HepG2 (cell line): ENCODE measurements around the gene DYDC2. TPM values are rescaled to one million over a fixed set of nuclear protein-coding genes. Genes with fewer than 3 reads are reported as not detected.

Experiments used
- POLR2A ChIP-seq, 2 experiments: IDR thresholded peaks; 2 replicates each; pipeline ENCODE4 v1.6.1; 2011; ENCODE audit warnings: low read depth in 2 of 2, low read length in 2 of 2, mild to moderate bottlenecking in 1 of 2, moderate library complexity in 1 of 2; ENCODE audit not compliant: insufficient read depth in 1 of 2
- SNAPC2 ChIP-seq: sonication (generic); formaldehyde crosslinking; IDR thresholded peaks from 2 replicates; pipeline ENCODE4 v1.8.1; 2022; ENCODE audit warnings: mild to moderate bottlenecking, missing genetic modification reagents
- TCF12 ChIP-seq, 2 experiments: fragments of 450-650 bp in 1 of 2; sonication (generic) in 1 of 2; formaldehyde crosslinking in 1 of 2; IDR thresholded peaks; 2 replicates each; pipeline versions ENCODE4 v1.6.1 to v1.8.0; 2017 to 2022; ENCODE audit warnings: antibody characterized with exemption in 1 of 2, mild to moderate bottlenecking in 1 of 2, missing genetic modification reagents in 1 of 2, moderate library complexity in 1 of 2
- ZFP90 ChIP-seq: sonication (generic); formaldehyde crosslinking; IDR thresholded peaks from 2 replicates; pipeline ENCODE4 v1.8.0; 2022; ENCODE audit warnings: missing genetic modification reagents, mild to moderate bottlenecking, inconsistent platforms, borderline replicate concordance
- ZNF572 ChIP-seq: sonication (generic); formaldehyde crosslinking; IDR thresholded peaks from 2 replicates; pipeline ENCODE4 v1.5.1; 2020; ENCODE audit warnings: mild to moderate bottlenecking, missing genetic modification reagents
- ZNF839 ChIP-seq: sonication (generic); formaldehyde crosslinking; IDR thresholded peaks from 2 replicates; pipeline ENCODE4 v1.4.0; 2020; ENCODE audit warnings: missing genetic modification reagents, mild to moderate bottlenecking, borderline replicate concordance
- ZNF879 ChIP-seq: sonication (generic); formaldehyde crosslinking; IDR thresholded peaks from 2 replicates; pipeline ENCODE4 v1.8.1; 2023; ENCODE audit warnings: missing genetic modification reagents
- polyA plus RNA-seq, 8 experiments: library from polyadenylated mRNA; depleted of rRNA in 3 of 8; stranded (reverse) in 7 of 8; unstranded in 1 of 8; fragments of >200 nt; fragmentation: Illumina TruSeq in 4 of 8; extraction: Trizol in 4 of 8; gene quantifications; 2 replicates each; pipeline versions ENCODE4 v1.2.1 to v1.2.3, GENCODE V29; 2011 to 2016; ENCODE audit warnings: low read depth in 4 of 8, missing spikeins in 1 of 8, mixed read lengths in 1 of 8; ENCODE audit not compliant: insufficient read depth in 1 of 8
- total RNA-seq, 5 experiments: library from RNA; depleted of rRNA; stranded (reverse); fragments of >200 nt; fragmentation: Illumina TruSeq; extraction: Trizol; gene quantifications; 2 replicates each; pipeline ENCODE4 v1.2.3, GENCODE V29; 2016; ENCODE audit warnings: low read depth in 1 of 5
- TF ChIP-seq, protein P1 (sequence below): sonication (generic); formaldehyde crosslinking; IDR thresholded peaks from 2 replicates; pipeline ENCODE4 v1.4.0; 2020; ENCODE audit warnings: missing genetic modification reagents, low read depth, mild to moderate bottlenecking, borderline replicate concordance
- TF ChIP-seq, protein P2 (sequence below): sonication (generic); formaldehyde crosslinking; IDR thresholded peaks from 2 replicates; pipeline ENCODE4 v1.4.0; 2020; ENCODE audit warnings: mild to moderate bottlenecking, missing genetic modification reagents
- TF ChIP-seq, protein P3 (sequence below): sonication (generic); formaldehyde crosslinking; IDR thresholded peaks from 2 replicates; pipeline ENCODE4 v1.8.1; 2023; ENCODE audit warnings: mild to moderate bottlenecking, moderate library complexity, missing genetic modification reagents
- TF ChIP-seq, protein P4 (sequence below): sonication (generic); formaldehyde crosslinking; IDR thresholded peaks from 2 replicates; pipeline ENCODE4 v1.5.0; 2020; ENCODE audit warnings: mild to moderate bottlenecking, missing genetic modification reagents
- TF ChIP-seq, protein P5 (sequence below): sonication (generic); formaldehyde crosslinking; IDR thresholded peaks from 2 replicates; pipeline ENCODE4 v1.9.0; 2021; ENCODE audit warnings: missing genetic modification reagents, mild to moderate bottlenecking, borderline replicate concordance

DYDC2 gene
- total and polyA plus RNA-seq, 2 of the 13 experiments (the other 11 are each of a cell fraction or from before 2014, with no cell fraction given): 0.98 to 2.3 TPM

DNA sequence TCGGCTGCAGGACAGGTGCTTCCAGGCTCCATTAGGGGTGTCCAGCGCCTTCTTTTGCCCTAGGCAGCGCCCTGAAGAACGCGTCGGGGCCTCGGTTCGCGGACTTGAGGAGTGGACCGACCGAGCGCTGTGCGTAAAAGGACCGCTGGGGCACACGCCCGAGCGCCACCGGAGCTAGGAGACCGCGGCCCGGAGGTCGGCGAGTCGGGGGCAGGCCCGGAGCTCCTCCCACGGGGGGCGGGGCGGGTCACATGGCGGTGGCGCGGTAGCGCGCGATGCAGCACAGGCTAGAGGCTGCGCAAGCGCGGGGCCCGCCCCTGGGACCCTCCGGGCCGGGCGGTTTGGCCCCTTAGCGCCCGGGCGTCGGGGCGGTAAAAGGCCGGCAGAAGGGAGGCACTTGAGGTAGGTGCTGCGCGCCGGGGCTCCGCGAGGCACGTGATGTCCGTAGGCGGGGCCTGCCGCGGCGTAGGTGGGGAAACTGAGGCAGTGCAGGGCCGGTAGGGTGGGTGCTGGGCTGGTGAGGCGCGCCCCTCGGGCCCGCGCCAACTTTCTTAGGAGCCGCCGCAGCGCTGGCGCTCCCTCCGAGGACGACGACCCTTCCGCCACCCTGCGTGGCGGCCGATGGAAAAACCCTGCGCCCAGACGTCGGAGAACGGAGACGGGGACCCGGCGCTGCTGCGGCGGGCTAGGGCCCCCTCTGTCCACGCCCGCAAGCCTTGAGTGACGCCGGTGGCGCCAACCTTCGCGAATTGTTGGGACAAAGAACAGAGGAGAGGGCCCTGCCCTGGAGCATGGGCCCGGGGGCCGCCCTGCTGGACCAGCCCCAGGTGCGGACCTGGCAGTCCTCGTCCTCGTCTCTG, 51.9 kb downstream of the DYDC2 start, which contains the start of gene PRXL2A (continued):
- TF ChIP-seq, protein P1, sequence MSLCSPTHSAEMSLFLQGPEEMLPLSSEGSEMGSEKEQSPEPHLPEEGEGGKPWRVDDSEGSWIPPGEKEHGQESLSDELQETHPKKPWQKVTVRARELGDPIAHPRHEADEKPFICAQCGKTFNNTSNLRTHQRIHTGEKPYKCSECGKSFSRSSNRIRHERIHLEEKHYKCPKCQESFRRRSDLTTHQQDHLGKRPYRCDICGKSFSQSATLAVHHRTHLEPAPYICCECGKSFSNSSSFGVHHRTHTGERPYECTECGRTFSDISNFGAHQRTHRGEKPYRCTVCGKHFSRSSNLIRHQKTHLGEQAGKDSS (CRISPR knock-in tag): 0 out of 2 replicates have a peak, but pooled peaks have one; percentile 24
- TF ChIP-seq, protein P2, sequence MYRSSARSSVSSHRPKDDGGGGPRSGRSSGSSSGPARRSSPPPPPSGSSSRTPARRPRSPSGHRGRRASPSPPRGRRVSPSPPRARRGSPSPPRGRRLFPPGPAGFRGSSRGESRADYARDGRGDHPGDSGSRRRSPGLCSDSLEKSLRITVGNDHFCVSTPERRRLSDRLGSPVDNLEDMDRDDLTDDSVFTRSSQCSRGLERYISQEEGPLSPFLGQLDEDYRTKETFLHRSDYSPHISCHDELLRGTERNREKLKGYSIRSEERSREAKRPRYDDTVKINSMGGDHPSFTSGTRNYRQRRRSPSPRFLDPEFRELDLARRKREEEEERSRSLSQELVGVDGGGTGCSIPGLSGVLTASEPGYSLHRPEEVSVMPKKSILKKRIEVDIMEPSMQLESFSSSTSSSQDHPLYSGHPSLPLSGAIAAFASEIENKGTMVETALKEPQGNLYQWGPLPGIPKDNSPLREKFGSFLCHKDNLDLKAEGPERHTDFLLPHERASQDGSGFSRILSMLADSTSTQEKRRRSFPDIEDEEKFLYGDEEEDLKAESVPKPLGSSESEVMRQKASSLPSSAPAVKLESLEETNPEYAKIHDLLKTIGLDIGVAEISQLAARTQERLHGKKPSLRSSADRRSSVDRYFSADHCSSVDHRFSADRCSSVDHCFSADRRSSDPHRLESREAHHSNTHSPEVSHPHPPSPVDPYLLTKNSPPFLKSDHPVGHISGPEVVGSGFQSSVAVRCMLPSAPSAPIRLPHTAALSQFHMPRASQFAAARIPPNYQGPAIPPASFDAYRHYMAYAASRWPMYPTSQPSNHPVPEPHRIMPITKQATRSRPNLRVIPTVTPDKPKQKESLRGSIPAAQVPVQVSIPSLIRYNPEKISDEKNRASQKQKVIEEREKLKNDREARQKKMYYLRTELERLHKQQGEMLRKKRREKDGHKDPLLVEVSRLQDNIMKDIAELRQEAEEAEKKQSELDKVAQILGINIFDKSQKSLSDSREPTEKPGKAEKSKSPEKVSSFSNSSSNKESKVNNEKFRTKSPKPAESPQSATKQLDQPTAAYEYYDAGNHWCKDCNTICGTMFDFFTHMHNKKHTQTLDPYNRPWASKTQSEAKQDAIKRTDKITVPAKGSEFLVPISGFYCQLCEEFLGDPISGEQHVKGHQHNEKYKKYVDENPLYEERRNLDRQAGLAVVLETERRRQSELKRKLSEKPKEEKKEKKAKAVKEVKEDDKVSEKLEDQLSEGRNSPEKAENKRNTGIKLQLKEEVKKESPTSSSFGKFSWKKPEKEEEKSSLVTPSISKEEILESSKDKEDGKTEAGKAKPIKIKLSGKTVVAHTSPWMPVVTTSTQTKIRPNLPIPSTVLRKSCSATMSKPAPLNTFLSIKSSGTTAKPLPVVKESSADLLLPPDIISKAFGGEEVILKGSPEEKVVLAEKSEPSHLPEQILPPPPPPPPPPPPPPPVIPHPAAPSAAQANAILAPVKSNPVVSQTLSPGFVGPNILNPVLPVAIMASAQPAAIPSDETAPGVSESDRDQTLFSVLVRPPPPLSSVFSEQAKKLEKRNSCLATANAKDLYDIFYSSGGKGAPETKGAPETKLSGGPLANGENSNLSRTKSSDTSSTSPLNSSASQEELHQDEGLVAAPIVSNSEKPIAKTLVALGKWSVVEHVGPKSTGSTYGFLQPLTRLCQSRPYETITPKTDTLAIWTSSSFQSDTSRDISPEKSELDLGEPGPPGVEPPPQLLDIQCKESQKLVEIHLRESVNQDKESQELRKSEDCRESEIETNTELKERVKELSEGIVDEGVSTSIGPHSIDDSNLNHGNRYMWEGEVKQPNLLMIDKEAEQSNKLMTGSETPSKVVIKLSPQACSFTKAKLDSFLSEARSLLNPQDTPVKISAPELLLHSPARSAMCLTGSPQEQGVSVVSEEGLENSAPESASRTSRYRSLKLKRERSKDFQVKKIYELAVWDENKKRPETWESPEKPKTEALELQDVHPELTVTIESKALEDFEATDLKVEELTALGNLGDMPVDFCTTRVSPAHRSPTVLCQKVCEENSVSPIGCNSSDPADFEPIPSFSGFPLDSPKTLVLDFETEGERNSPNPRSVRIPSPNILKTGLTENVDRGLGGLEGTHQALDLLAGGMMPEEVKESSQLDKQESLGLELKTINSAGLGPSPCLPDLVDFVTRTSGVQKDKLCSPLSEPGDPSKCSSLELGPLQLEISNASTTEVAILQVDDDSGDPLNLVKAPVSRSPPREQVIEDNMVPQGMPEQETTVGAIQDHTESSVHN (CRISPR knock-in tag): no peak
- TF ChIP-seq POLR2A (IDR thresholded peaks at IDR 0.05; ENCODE audit: insufficient read depth in 1 of 2, low read depth in 2 of 2, low read length in 2 of 2) (peak; percentile 81 to 98), ZFP90 (CRISPR knock-in tag) (peak; percentile 66; the same call in 1 of the 2 replicates), TCF12 (IDR thresholded peaks at IDR 0.05) (no peak), TCF12 (CRISPR knock-in tag; IDR thresholded peaks at IDR 0.05) (peak; percentile 88), SNAPC2 (CRISPR knock-in tag) (peak; percentile 68), ZNF572 (CRISPR knock-in tag) (no peak), ZNF879 (CRISPR knock-in tag) (no peak; the same call in 1 of the 2 replicates), ZNF839 (CRISPR knock-in tag) (no peak; the same call in 1 of the 2 replicates)
- TF ChIP-seq, protein P3, sequence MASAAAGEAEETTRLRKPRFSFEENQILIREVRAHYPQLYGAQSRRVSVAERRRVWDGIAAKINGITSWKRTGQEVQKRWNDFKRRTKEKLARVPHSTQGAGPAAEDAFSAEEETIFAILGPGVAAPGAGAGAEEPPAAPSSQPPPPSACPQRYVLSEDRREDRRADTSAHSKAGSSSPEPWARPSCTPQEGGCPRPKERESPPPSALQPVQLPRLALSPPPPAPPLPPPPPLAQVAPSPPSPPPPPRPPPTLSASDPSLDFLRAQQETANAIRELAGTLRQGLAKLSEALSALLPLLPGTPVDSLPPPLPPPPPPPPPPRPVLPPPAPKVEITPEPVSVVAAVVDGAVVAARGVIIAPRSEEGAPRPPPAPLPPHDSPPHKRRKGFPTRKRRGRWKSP: peak; percentile 96
- TF ChIP-seq, protein P4, sequence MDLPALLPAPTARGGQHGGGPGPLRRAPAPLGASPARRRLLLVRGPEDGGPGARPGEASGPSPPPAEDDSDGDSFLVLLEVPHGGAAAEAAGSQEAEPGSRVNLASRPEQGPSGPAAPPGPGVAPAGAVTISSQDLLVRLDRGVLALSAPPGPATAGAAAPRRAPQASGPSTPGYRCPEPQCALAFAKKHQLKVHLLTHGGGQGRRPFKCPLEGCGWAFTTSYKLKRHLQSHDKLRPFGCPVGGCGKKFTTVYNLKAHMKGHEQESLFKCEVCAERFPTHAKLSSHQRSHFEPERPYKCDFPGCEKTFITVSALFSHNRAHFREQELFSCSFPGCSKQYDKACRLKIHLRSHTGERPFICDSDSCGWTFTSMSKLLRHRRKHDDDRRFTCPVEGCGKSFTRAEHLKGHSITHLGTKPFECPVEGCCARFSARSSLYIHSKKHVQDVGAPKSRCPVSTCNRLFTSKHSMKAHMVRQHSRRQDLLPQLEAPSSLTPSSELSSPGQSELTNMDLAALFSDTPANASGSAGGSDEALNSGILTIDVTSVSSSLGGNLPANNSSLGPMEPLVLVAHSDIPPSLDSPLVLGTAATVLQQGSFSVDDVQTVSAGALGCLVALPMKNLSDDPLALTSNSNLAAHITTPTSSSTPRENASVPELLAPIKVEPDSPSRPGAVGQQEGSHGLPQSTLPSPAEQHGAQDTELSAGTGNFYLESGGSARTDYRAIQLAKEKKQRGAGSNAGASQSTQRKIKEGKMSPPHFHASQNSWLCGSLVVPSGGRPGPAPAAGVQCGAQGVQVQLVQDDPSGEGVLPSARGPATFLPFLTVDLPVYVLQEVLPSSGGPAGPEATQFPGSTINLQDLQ (CRISPR knock-in tag): 0 out of 2 replicates have a peak, but pooled peaks have one; percentile 64
- TF ChIP-seq, protein P5, sequence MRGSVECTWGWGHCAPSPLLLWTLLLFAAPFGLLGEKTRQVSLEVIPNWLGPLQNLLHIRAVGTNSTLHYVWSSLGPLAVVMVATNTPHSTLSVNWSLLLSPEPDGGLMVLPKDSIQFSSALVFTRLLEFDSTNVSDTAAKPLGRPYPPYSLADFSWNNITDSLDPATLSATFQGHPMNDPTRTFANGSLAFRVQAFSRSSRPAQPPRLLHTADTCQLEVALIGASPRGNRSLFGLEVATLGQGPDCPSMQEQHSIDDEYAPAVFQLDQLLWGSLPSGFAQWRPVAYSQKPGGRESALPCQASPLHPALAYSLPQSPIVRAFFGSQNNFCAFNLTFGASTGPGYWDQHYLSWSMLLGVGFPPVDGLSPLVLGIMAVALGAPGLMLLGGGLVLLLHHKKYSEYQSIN: no peak
